HG02678 (cell line): ENCODE results near the gene PIGL.
"Not testable (repeated sequence)": the region's sequence is repeated elsewhere in the genome, so short reads cannot be mapped to it uniquely, and the experiment has no call there.

ENCODE experiments used
- ATAC-seq: cut with Tn5 transposase; IDR thresholded peaks from one replicate; pipeline ENCODE4 v1.9.1; 2021; ENCODE audit warnings: mild to moderate bottlenecking, moderate library complexity; ENCODE audit not compliant: unreplicated experiment

PIGL gene

DNA sequence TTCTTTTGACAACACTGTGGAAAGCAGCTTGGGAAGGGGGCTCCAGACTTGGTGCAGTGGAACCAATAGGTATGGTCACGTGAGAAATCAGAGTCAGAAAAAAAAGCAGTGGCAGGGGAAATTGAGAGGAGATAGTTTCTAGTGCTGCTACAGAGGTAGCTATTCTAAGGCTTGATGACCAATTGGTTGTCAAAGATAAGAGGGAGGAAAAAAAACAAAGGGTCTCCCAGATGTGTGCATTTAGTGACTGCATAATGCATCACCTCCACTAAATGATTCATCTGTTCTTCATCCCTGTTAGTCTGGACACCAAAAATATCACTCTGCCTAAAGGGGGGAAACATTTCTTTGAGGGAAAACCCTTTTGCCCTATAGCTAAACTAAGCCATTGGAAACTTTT, 56.5 kb downstream of the PIGL start:
- no peak for ATAC-seq

DNA sequence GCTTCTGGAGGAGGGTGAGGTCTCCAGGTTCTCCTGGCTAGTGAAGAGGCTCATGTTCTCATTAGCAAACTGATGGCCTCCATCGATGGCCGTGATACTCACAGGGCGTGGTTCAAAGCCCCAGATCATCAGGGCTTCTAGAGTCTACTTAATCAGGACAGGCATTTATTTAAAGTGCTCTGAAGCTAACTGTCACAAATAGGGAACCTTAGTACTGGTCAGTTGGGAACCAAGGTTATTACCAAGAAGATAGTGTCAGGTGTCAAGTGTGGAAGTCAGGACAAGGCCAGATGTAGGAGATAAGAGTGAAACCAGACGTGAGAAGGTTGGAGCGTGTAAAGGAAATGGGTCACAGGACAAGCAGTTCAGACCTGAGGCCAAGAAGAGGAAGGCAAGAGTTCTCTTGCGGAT, 56.9 kb downstream of the PIGL start:
- ATAC-seq = no peak

- ATAC-seq = no peak
Observed at GRCh38 chr17:16275024-16275423, 58.0 kb downstream of the PIGL start.

DNA sequence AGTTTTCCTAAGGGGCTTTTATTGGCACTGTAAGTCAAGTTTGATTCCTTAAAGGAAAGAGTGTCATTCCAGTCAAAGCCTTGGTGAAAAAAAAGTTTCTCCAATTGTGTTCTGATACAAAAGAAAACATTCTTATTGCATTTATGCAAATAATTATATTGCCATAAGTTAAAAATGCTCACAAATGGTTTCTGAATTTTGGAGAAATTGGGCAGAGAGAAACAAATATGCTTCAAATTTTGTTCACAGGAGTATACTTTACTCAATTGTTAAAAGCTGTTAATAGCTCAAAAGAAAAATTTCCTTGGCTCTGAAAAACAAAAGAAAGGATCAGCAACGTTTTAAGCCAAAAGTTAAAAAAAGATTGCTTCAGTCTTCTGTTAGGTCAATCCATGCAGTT, 60.2 kb downstream of the PIGL start:
- no peak for ATAC-seq

DNA sequence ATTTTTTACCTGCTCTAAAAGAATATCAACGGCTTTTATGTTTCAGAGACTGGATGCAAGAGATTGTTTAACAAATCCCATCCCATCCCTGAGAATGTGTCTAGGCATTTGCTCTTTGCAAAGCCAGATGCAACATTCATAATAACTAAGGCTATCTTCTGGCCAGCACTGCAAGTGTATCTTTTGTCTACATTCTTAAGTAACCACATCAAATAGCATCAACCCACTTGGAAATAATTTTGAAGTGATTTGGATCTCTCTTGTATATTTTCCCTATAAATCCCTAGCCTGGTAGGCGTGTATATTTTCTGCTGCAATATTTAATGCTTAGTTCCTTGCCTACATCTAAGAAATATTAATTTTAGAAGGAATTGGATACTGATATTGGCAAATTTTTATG, 64.3 kb downstream of the PIGL start:
- no peak for ATAC-seq

DNA sequence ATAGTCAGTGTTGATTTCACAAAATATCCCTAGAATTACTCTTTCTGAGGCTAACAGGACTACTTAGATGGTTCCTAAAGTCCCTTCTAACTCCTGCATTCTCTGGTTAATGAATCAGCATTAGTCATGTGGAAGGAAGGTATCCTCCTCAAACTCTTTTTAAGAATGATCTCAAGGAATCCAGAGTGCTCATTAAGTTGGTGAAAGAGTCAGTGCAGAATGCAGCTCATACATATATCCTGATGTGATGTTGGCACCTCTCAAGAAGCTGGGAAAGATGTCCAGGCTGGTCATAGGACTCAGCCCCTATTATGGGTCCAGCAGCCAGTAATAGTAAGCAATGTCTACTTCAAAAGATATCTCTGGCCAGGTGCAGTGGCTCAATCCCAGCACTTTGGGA, 65.5 kb downstream of the PIGL start:
- ATAC-seq = no peak

GRCh38 chr17:16283705-16284104, 66.7 kb downstream of the PIGL start:
- no peak for ATAC-seq

DNA sequence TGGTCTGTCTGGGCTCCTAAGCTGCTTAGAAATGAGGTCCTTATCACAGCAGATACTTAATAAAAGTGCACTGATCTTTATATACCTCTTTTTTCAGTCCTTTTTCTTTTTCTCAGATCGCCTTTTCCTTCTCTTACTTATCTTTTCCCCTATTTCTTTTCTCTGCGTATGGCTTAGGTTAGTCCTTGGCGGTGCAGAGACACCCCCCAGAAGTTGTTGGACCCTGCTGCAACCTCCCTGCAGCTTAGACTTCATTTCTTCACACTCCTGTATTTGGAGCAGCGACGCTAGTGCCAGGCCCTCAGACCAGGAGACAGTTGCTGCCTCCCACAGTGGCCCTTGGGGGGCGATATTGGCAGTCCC, 68.6 kb downstream of the PIGL start:
- no peak for ATAC-seq

- peak; percentile 83 for ATAC-seq
Observed at GRCh38 chr17:16286009-16286946, 69.3 kb downstream of the PIGL start.

DNA sequence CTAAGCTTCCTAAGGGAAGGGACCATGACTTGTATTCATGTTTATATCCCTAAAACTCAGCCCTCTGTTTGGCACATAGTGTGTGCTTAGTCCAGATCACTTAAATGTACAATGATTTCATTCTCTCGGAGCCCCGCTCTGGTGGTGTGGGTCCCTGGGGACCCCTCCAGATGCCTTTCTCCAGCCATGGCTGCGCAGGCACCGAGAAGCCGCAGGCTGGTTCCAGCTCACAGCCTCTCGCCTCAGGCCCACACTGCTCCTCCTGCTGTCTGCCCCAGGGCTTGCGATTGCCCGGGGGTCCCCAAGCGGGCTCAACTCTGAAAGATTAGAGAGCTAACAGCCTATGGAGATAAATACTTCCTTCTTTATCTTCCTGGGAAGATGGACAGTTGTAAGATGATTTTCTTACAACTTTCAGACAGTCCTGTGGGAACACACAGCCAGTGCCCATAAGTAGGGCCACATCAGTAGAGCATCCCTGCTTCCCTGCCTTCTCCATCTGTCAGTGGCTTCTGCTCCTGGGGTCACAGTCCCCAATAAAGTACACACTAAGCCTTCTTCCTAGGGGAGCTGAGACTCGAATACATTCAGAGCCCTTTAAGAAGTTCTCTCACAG, 70.0 kb downstream of the PIGL start:
- ATAC-seq = peak; percentile 56

DNA sequence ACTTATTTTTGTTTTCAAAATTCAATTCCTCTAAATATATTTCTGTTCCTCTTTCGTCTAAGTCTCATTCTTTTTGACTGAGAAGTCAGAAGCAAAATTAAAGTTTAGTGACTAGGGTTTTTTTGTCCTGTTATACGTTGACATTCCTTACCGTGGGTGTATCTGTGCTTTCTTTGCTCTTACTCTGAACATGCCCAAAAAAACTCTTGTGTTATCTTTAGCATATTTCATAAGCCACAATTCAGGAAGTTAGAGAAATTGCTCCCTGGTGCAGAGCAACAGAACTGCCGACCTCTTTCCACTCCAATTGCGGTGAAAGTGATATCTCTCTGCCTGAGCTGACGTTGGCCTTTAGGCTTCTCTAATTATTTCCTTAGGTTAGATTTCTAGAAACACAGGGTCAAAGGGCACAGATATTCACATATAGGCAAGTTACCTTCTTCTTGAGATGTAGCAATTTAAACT, 70.6 kb downstream of the PIGL start:
- ATAC-seq = no peak

DNA sequence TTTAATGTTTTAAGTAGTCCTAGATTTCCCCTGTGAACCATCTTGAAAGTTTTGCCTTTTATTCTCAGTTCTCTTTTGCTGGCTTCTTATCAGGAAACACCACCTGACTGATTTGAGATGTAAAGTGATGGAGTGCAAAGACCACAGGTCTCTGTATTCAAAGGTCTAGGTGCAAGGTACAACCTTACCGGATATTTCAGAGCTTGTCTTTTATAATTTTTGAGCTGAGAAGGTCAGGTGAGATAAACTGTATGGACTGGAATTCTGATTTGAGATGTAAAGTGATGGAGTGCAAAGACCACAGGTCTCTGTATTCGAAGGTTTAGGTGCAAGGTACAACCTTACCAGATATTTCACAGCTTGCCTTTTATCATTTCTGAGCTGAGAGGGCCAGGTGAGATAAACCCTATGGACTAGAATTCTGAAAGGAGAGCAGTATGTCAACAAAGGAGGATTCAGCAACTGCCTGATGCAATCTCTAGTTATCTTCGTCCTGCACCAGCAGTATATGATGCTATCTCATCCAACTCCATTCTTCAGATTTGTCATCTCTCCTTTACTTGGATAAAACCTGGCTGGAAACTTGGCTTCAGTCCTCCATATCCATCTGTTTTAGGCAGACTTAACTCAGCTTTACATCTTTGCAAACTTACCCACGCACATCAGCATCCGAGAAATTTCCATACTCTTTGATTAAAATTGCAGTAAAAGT, 72.0 kb downstream of the PIGL start:
- no peak for ATAC-seq

- no peak for ATAC-seq
Observed at GRCh38 chr17:16293931-16294330, 76.9 kb downstream of the PIGL start.

- no peak for ATAC-seq
Observed at GRCh38 chr17:16294560-16294959, 77.5 kb downstream of the PIGL start.

- ATAC-seq = not testable (repeated sequence)
Observed at GRCh38 chr17:16296072-16296471, 79.1 kb downstream of the PIGL start.

GRCh38 chr17:16297367-16298139, 80.5 kb downstream of the PIGL start:
- ATAC-seq = no peak

GRCh38 chr17:16298140-16298662, 81.2 kb downstream of the PIGL start:
- no peak for ATAC-seq

- ATAC-seq = no peak
Observed at GRCh38 chr17:16300554-16300953, 83.5 kb downstream of the PIGL start.

DNA sequence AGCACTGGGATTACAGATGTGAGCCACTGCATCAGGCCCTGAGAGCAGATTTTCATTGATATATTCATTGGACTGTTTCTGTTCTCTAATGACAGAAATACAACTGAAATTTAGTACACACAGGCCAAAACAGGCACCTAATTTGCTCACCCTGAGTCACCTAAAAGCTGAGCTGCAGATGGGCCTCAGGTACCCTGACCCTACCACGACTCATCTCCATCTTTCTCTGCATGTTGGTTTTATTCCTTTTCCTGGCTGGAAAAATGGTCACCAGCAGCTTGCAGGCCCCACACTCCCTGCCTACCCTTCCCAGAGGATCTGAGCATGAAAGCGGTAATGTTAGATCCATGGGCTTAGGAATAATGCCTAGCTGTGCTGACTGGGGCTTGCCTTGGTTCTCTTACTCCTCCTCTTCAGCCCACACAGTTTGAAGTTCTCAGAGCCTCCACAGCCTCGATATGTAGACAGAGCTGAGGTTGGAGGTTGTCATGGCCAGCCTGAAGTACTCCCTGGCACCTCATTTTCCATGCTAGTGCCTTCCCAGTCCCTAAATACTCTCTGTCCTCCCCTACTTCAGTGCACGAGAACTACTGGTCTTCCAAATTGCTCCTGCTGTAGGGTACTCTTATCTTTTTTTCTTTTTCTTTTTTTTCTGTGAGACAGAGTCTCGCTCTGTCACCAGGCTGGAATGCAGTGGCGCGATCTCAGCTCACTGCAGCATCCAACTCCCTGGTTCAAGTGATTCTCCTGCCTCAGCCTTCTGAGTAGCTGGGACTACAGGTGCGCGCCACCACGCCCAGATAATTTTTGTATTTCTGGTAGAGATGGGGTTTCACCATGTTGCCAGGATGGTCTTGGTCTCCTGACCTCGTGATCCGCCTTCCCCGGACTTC, 85.2 kb downstream of the PIGL start:
- ATAC-seq = no peak

DNA sequence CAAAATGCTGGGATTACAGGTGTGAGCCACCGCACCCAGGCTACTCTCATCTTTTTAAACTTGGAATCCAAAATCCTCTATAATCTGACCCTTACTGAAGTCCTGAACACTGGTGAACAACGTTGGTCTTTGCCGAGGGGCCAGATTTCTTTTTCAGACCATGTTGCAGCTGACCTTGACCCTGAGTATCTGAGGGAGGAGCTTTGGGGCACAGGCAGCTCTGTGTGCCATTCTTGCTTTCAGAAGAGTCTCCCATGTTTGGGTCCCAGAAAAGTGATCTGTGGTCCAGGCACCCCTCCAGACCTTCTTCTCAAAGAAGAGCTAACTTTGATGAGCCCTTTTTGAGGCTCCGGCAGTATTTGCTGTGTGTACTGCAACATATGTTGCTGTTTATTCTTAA, 85.8 kb downstream of the PIGL start:
- ATAC-seq = no peak
